Superior temporal gyrus (tissue), 1 donor: ENCODE data around the gene ZNF737.
"Not testable (repeated sequence)": the region's sequence is repeated elsewhere in the genome, so short reads cannot be mapped to it uniquely, and the experiment has no call there.

ENCODE experiments used
- DNase-seq: peaks from one replicate; pipeline ENCODE4 v3.0.0-alpha.2; 2016; ENCODE audit errors: extremely low spot score

ZNF737 gene

GRCh38 chr19:20565321-20566018, at the start of gene ZNF737:
Gene ZNF737 (minus strand): TSS chr19:20565781. CDS start chr19:20565640, 141 bp downstream.
- DNase-seq: peak; percentile 99

- DNase-seq: not testable (repeated sequence)
These were observed 49.4 kb upstream of the ZNF737 start for GRCh38 chr19:20614971-20615370.

- DNase-seq: no peak
These were observed 47.2 kb upstream of the ZNF737 start for GRCh38 chr19:20612711-20613316.

GRCh38 chr19:20611866-20612265, 46.3 kb upstream of the ZNF737 start:
- no peak for DNase-seq

GRCh38 chr19:20607943-20608342, 42.4 kb upstream of the ZNF737 start:
- DNase-seq: no peak

GRCh38 chr19:20558571-20558970, 7.0 kb downstream of the ZNF737 start:
- no peak for DNase-seq

GRCh38 chr19:20558011-20558410, 7.6 kb downstream of the ZNF737 start:
- DNase-seq: peak; percentile 12

- not testable (repeated sequence) for DNase-seq
These were observed 20.8 kb downstream of the ZNF737 start for GRCh38 chr19:20544667-20545333.

- not testable (repeated sequence) for DNase-seq
These were observed 35.3 kb downstream of the ZNF737 start for GRCh38 chr19:20530303-20530702.

- DNase-seq: peak; percentile 8
These were observed 52.2 kb downstream of the ZNF737 start for GRCh38 chr19:20513189-20513904.

- DNase-seq: no peak
These were observed 62.1 kb downstream of the ZNF737 start for GRCh38 chr19:20503476-20503875.
